NCI-H345 treated with DMSO at 0.1 percent for 48 hours (cell line): ENCODE measurements around the gene PRKAR2B.
"Not testable (repeated sequence)": the region's sequence is repeated elsewhere in the genome, so short reads cannot be mapped to it uniquely, and the experiment has no call there.

Experiments used
- DNase-seq: peaks from one replicate; lab custom pipeline; 2025; ENCODE audit not compliant: unreplicated experiment; lab: John Stamatoyannopoulos, UW

PRKAR2B gene

DNA sequence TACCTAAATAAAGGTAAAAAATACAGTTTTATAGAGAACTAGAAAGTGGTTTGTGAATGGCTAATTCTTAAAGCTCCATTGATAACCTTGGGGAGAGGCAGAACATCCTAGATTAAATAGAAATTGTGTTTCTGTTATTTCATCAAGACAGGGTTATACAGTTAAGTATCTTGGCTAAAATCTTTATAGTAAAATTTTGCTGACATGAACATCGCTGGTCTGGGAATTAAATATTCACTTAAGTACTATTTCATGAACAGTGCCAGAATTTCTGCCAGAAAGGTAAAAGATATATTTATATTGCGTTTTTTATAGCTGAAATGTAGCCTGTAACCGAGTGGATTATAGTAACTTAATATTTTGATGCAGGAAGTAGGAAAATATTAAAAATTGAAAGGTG is 70.6 kb downstream of the PRKAR2B start:
- DNase-seq, result no peak

GRCh38 chr7:107115762-107116540 is 71.4 kb downstream of the PRKAR2B start:
- DNase-seq, result no peak

DNA sequence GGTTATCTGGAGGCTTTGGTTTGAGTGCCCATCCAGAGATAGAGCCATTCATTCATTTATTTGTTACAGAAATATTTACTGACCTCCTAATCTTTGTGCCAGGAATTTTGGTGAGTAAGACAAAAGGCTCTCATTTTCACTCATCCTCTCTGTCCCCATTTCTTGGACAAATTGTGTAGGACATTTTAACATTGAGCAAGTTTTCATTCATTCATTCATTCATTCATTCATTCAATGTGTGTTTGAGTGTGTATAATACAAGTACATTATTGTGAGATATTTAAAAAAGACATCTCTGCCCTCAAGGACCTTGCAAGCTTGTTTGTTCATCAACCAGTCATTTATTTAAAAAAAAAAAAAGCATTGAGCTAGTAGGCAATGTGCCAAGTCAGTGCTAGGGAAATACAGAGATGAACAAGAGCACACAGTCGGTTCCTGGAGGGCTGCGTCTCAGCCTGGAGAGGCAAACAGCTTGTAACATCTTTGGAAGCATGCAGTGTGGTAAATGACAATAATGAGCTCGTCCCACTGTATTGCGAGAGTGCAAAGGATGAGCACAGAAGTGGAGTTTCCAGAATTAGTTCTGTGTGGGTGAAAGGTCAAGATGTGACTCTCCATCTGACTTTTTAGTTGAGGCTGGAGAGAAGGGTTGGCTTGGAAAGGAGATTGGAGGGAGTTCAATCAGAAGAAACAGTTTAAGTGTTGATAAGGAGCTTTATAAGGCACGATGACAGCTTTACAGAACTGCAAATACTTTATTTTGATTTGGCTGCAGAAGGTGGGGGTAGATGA is 73.8 kb downstream of the PRKAR2B start:
- peak; percentile 39 for DNase-seq

DNA sequence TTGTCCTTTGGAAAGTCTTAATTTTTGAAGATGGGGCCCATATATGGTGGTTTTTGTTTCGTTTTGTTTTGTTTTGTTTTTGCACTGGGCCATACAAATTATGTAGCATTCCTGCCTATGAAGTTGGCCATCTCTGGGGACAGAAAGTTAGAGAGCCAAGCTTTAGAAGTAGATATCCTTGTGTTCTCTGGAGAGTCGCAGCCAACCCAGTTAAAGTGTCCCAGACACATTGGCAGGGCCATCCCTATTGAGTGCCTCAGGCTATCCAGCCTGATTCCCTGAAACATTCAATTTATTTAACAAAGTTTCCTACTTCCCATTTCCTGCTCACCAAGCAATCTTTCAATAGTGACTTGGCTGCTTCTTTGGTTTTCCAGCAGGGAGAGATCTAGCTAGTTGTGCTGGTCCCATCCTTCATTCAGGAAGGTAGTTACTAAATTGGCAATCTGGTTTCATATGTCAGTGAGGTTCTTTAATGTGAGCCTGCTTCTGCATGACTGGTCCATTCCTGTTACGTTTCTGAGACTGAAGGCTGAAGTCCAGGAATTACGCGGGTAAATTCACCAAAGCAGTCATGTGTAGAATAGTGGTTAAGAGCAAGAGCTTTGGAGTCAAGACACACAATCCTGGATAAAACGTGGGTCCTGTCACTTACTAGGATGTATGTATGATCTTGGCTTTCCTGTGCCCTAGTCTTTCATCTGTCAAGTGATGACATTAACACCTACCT is 75.0 kb downstream of the PRKAR2B start:
- DNase-seq, result no peak

- DNase-seq, result no peak
Measured at GRCh38 chr7:107122486-107122911, 78.0 kb downstream of the PRKAR2B start.

GRCh38 chr7:107123392-107123791 is 78.9 kb downstream of the PRKAR2B start:
- DNase-seq, result no peak

GRCh38 chr7:107125475-107125874 is 81.0 kb downstream of the PRKAR2B start:
- peak; percentile 93 for DNase-seq

DNA sequence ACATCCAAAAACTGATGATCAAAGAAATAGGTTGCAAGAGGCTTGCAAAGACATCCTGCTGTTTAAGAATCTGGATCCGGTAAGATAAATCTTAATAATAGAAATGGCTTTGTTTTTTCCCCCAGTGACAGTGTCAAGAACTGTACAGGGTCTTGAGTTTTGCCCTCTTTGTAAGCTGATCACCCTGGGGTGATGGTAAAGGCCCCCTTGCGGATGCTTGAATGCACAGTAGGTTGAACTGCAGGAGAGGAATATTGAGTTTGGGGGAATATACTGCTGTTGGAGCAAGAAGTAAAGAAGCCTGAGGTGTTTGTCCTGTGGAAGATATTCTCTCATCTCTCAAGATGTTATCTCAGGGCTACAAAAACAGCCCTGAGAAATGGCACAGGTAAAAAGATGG is 83.7 kb downstream of the PRKAR2B start:
- no peak for DNase-seq

- DNase-seq, result no peak
Measured at GRCh38 chr7:107128748-107129147, 84.2 kb downstream of the PRKAR2B start.

- DNase-seq, result no peak
Measured at GRCh38 chr7:107130487-107131220, 86.1 kb downstream of the PRKAR2B start.

DNA sequence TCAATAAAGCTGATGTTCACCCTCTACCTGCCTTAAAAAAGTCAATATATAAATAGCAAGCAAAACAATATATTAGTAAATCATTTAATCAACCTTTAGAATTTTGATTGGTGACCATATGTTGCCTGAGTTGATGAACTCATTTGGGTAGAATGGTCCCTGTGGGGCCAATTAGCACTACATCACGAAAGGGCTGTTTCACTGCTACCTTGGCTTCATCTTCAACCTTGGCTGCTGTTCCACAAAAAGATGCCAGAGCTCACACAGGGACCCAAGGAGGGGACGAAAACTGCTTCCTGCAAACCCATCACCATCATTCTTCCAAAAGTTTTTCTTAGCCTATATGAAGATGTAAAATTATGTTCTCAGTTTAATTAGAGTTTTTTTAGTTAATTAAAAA is 88.9 kb downstream of the PRKAR2B start:
- no peak for DNase-seq

GRCh38 chr7:107138696-107139420 is 94.4 kb downstream of the PRKAR2B start:
- DNase-seq, result no peak

GRCh38 chr7:107143875-107144274 is 99.4 kb downstream of the PRKAR2B start:
- not testable (repeated sequence) for DNase-seq

DNA sequence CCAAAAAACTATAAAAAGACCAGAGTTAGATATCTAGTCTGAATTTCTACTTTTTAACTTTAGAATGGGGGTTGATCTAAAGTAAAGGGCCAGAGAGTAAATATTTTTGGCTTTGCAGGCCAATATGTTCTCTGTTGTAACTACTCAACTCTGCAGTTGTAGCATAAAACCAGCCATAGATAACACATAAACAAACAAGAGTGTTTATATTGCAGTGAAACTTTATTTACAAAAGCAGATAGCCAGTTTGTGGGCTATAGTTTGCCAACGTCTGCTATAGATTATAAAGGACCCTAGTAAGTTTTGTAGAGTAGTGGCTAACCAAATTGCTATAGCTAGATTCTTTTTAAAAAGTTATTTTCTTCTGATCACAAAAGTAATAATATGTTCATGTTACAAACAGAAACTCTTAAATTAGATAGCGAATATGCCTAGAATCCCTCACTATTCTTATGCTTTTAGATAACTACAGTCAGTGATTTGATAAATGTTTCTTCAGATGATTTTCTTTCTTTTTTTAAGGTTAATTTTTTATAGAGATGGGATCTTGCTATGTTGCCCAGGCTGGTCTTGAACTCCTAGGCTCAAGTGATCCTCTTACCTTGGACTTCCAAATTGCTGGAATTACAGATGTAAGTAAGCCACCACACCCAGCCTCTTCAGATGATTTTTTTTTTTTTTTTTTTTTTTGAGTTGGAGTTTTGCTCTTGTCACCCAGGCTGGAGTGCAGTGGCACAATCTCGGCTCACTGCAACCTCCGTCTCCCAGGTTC is 100.7 kb downstream of the PRKAR2B start:
- DNase-seq, result no peak

- DNase-seq, result peak; percentile 25
Measured at GRCh38 chr7:107147464-107148393, 103.2 kb downstream of the PRKAR2B start.

DNA sequence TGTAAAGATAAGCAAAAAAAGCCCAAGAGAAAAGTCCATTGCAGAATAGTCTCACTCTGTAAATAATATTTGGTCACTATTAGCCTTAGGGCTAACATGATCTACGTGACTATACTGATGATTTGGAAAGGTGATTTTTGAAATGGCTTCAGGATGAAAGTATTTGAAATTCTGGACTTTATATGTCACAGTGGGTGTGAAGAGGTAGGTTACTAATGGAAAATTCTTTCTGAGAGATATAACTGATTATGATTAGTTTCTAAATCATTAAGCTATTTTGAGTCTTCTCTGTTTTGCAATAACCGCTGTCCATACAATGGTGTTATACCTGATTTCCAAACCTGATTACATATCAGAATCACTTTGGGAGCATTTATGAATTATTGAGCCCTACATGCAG is 104.2 kb downstream of the PRKAR2B start:
- DNase-seq, result no peak

DNA sequence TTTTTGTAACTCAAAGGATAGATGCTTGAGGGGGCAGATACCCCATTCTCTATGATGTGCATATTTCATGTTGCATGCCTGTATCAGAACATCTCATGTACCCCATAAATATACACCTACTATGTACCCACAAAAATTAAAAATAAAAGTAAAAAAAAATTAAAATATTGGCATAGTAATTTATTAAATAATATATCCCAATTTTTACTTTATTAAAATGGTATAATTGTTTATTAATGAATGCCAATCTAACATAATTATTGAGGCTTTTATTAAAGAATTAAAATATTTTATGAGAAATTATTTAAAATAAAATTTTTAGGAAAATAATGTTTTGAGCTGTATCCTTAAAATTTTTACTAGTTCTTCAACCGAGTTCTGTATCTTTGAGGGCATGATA is 105.4 kb downstream of the PRKAR2B start:
- DNase-seq, result no peak

DNA sequence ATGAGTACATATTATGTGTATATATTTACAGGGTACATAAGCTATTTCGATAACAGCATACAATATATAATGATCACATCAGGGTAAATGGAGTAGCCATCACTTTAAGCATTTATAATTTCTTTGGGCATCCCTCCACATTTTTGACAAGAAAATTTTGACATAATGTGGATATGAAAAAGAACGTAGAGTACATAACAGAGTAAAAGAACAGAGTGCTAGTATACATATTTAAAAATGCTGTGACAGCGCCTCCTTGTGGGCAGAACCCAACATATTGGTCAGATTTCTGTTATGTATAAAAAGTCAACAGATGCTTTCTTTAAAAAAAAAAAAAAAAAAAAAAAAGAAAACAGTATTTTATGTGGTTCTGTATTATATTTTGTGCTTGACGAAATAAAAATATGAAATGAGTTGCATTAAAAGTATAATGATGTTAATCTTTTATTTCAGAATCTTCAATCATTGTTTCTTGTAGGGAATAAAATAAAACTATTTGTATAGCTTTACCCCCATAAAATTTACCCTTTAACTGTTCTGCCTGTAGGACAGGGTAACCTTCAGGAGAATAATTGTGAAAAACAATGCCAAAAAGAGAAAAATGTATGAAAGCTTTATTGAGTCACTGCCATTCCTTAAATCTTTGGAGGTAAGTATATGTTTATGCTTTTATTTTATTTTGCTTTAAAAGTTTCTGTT is 106.0 kb downstream of the PRKAR2B start:
- DNase-seq, result peak; percentile 56
